ENCODE measurements around the gene CDC73. TPM values are rescaled to one million over a fixed set of nuclear protein-coding genes. Genes with fewer than 3 reads are reported as not detected.

Gene CDC73
- total RNA-seq, result 10 to 100 TPM; 47.9 to 49.3 TPM

- Mint-ChIP-seq H3K4me1 (ENCODE audit: low read depth) (peaks cover 45% of the 10 kb centered on the region), H3K36me3 (peaks cover 8% of the 10 kb centered on the region), H3K27ac (peak within 1 kb of the TSS; percentile 98), H3K4me3 (peak within 1 kb of the TSS; percentile 85), H3K27me3 (no peaks in the 10 kb centered on the region), H3K9me3 (no peaks in the 10 kb centered on the region)
- ChIA-PET CTCF (interaction anchor here (0.5 to 3.1 kb wide), 15 partner anchors 15 to 337 kb away, joined by 3 to 25 read pairs (median 3); partner anchors contain the start of genes GLRX2, RO60 and UCHL5), POLR2A (interaction anchor here (0.9 to 3.1 kb wide), 5 partner anchors 14 to 315 kb away, joined by 3 to 25 read pairs (median 3); partner anchors contain the start of genes GLRX2, RO60 and UCHL5)
- intact Hi-C loops (cut with micrococcal nuclease), result loop anchor here (1.0 to 5.0 kb wide), 11 partner anchors 17 to 1173 kb away; partner anchors contain the start of genes GLRX2, RGS1, RGS2 and RO60
- peak; percentile 99 for DNase-seq
Observed at GRCh38 chr1:193121616-193122593, at the start of gene CDC73. Gene CDC73, plus strand, starts transcription at chr1:193122031. Its CDS starts 170 bp downstream, at chr1:193122201.

GRCh38 chr1:193077991-193078390 is 43.8 kb upstream of the CDC73 start:
- POLR2A ChIA-PET, result no interaction called here
- no peak for DNase-seq

GRCh38 chr1:193079187-193079586 is 42.6 kb upstream of the CDC73 start:
- no peak for DNase-seq
- intact Hi-C loops (cut with micrococcal nuclease), result no loop called here
- no peaks in the 10 kb centered on the region for H3K27me3 Mint-ChIP-seq
- no peak overlapping the region for H3K27ac Mint-ChIP-seq
- peaks cover 4% of the 10 kb centered on the region for H3K4me1 Mint-ChIP-seq (ENCODE audit: low read depth)
- H3K9me3 Mint-ChIP-seq, result peaks cover 4% of the 10 kb centered on the region
- peaks cover 51% of the 10 kb centered on the region for H3K36me3 Mint-ChIP-seq
- CTCF ChIA-PET, result interaction anchor here (0.7 to 1.5 kb wide), 2 partner anchors 9 to 21 kb away, joined by 3 read pairs; no protein-coding TSS in a partner anchor
- no peak overlapping the region for H3K4me3 Mint-ChIP-seq
- POLR2A ChIA-PET, result no interaction called here

More at GRCh38 chr1:193077991-193078390, 43.8 kb upstream of the CDC73 start:
- Mint-ChIP-seq H3K4me3 (no peak overlapping the region), H3K36me3 (peaks cover 45% of the 10 kb centered on the region), H3K27ac (no peak overlapping the region), H3K27me3 (no peaks in the 10 kb centered on the region), H3K4me1 (ENCODE audit: low read depth) (peaks cover 4% of the 10 kb centered on the region), H3K9me3 (peaks cover 4% of the 10 kb centered on the region)
- CTCF ChIA-PET, result no interaction called here
- intact Hi-C loops (cut with micrococcal nuclease), result no loop called here

GRCh38 chr1:193083365-193084088 is 38.3 kb upstream of the CDC73 start:
- no peak overlapping the region for H3K27ac Mint-ChIP-seq
- ChIA-PET POLR2A (no interaction called here), CTCF (no interaction called here)
- no peak overlapping the region for H3K4me3 Mint-ChIP-seq
- H3K9me3 Mint-ChIP-seq, result no peaks in the 10 kb centered on the region
- peaks cover 38% of the 10 kb centered on the region for H3K36me3 Mint-ChIP-seq
- no peak for DNase-seq
- no peaks in the 10 kb centered on the region for H3K27me3 Mint-ChIP-seq
- intact Hi-C loops (cut with micrococcal nuclease), result no loop called here
- no peaks in the 10 kb centered on the region for H3K4me1 Mint-ChIP-seq (ENCODE audit: low read depth)

GRCh38 chr1:193085263-193085662 is 36.6 kb upstream of the CDC73 start:
- Mint-ChIP-seq H3K9me3 (no peaks in the 10 kb centered on the region), H3K27me3 (no peaks in the 10 kb centered on the region), H3K4me3 (no peak overlapping the region), H3K36me3 (peaks cover 26% of the 10 kb centered on the region), H3K27ac (no peak overlapping the region), H3K4me1 (ENCODE audit: low read depth) (no peaks in the 10 kb centered on the region)
- POLR2A ChIA-PET, result no interaction called here
- no peak for DNase-seq
- CTCF ChIA-PET, result no interaction called here
- intact Hi-C loops (cut with micrococcal nuclease), result no loop called here

- CTCF ChIA-PET, result no interaction called here
Observed at GRCh38 chr1:193086342-193086741, 35.5 kb upstream of the CDC73 start.

GRCh38 chr1:193087893-193088292 is 33.9 kb upstream of the CDC73 start:
- intact Hi-C loops (cut with micrococcal nuclease), result no loop called here
- no peak for DNase-seq
- Mint-ChIP-seq H3K9me3 (no peaks in the 10 kb centered on the region), H3K4me1 (ENCODE audit: low read depth) (no peaks in the 10 kb centered on the region), H3K27ac (no peak overlapping the region), H3K27me3 (no peaks in the 10 kb centered on the region), H3K36me3 (peaks cover 17% of the 10 kb centered on the region), H3K4me3 (no peak overlapping the region)
- POLR2A ChIA-PET, result no interaction called here
- CTCF ChIA-PET, result no interaction called here

More at GRCh38 chr1:193086342-193086741, 35.5 kb upstream of the CDC73 start:
- Mint-ChIP-seq H3K27me3 (no peaks in the 10 kb centered on the region), H3K36me3 (peaks cover 23% of the 10 kb centered on the region), H3K4me3 (no peak overlapping the region), H3K9me3 (no peaks in the 10 kb centered on the region), H3K4me1 (ENCODE audit: low read depth) (no peaks in the 10 kb centered on the region), H3K27ac (no peak overlapping the region)
- no peak for DNase-seq
- POLR2A ChIA-PET, result no interaction called here
- intact Hi-C loops (cut with micrococcal nuclease), result no loop called here

- intact Hi-C loops (cut with micrococcal nuclease), result no loop called here
- Mint-ChIP-seq H3K27ac (no peak overlapping the region), H3K4me3 (no peak overlapping the region), H3K27me3 (no peaks in the 10 kb centered on the region), H3K4me1 (ENCODE audit: low read depth) (no peaks in the 10 kb centered on the region), H3K36me3 (peaks cover 6% of the 10 kb centered on the region), H3K9me3 (no peaks in the 10 kb centered on the region)
- no peak for DNase-seq
- ChIA-PET POLR2A (no interaction called here), CTCF (no interaction called here)
Observed at GRCh38 chr1:193090865-193091264, 31.0 kb upstream of the CDC73 start.

GRCh38 chr1:193094112-193094511 is 27.7 kb upstream of the CDC73 start:
- intact Hi-C loops (cut with micrococcal nuclease), result no loop called here
- ChIA-PET CTCF (no interaction called here), POLR2A (interaction anchor here (0.8 kb wide), 1 partner anchor 124 kb away, joined by 3 read pairs; no protein-coding TSS in a partner anchor)
- Mint-ChIP-seq H3K9me3 (no peaks in the 10 kb centered on the region), H3K36me3 (peaks cover 19% of the 10 kb centered on the region), H3K4me3 (no peak overlapping the region), H3K4me1 (ENCODE audit: low read depth) (peaks cover 8% of the 10 kb centered on the region), H3K27me3 (no peaks in the 10 kb centered on the region), H3K27ac (peak overlapping the region; percentile 5)
- no peak for DNase-seq

- Mint-ChIP-seq H3K4me1 (ENCODE audit: low read depth) (peaks cover 21% of the 10 kb centered on the region), H3K27me3 (no peaks in the 10 kb centered on the region)
Observed at GRCh38 chr1:193102662-193103061, 19.2 kb upstream of the CDC73 start.

GRCh38 chr1:193103759-193104501 is 17.9 kb upstream of the CDC73 start:
- intact Hi-C loops (cut with micrococcal nuclease), result no loop called here
- H3K27me3 Mint-ChIP-seq, result no peaks in the 10 kb centered on the region
- ChIA-PET CTCF (interaction anchor here (1.0 to 1.8 kb wide), 4 partner anchors 10 to 85 kb away, joined by 3 to 6 read pairs (median 4); partner anchors contain the start of genes RO60 and UCHL5), POLR2A (interaction anchor here (0.6 to 2.6 kb wide), 6 partner anchors 10 to 46 kb away, joined by 3 to 12 read pairs (median 4); partner anchors contain the start of genes CDC73, RO60 and UCHL5)
- peaks cover 17% of the 10 kb centered on the region for H3K4me1 Mint-ChIP-seq (ENCODE audit: low read depth)
- H3K4me3 Mint-ChIP-seq, result peak overlapping the region; percentile 89
- peaks cover 4% of the 10 kb centered on the region for H3K36me3 Mint-ChIP-seq
- no peak overlapping the region for H3K27ac Mint-ChIP-seq
- H3K9me3 Mint-ChIP-seq, result no peaks in the 10 kb centered on the region
- no peak for DNase-seq

More at GRCh38 chr1:193102662-193103061, 19.2 kb upstream of the CDC73 start:
- CTCF ChIA-PET, result no interaction called here
- no peak for DNase-seq
- H3K9me3 Mint-ChIP-seq, result no peaks in the 10 kb centered on the region
- H3K4me3 Mint-ChIP-seq, result no peak overlapping the region
- intact Hi-C loops (cut with micrococcal nuclease), result no loop called here
- H3K27ac Mint-ChIP-seq, result no peak overlapping the region
- POLR2A ChIA-PET, result no interaction called here
- H3K36me3 Mint-ChIP-seq, result peaks cover 6% of the 10 kb centered on the region
